Measurements from ENCODE around the gene CHRM2. TPM values are rescaled to one million over a fixed set of nuclear protein-coding genes. Genes with fewer than 3 reads are reported as not detected.

The CHRM2 gene
- total and polyA plus RNA-seq, 2 experiments from 2014 or later = 0.21 to 0.35 TPM

DNA sequence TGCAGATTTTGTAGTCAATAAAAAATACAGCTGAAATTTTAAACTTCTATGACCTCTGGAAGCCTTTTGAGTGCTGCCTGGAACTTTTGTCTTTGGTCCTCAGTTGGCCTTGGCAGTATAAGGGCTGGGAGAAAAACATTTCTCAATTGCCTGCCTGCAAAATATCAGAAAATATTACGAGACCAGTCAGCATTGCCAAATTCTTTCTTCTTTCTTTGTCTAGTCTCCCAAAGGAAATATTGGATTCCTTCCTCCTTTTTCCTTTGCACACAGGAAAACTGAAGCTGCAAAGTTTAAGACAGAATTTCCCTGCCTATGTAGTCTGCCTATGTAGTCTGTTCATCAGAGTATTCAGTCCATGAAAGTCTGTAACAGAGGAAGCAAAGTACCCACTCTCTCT, 95.9 kb downstream of the CHRM2 start:
- H3K79me2 ChIP-seq (replicated peaks; ENCODE audit: insufficient read depth) = no peaks in the 10 kb centered on the region
- H4K20me1 ChIP-seq (replicated peaks; ENCODE audit: insufficient read depth) = no peaks in the 10 kb centered on the region
- no peaks in the 10 kb centered on the region for H3K4me1 ChIP-seq (ENCODE audit: insufficient read depth)
- no peak overlapping the region for H3K4me3 ChIP-seq
- H3K36me3 ChIP-seq (ENCODE audit: insufficient read depth) = no peaks in the 10 kb centered on the region
- H3K36me3 Mint-ChIP-seq (ENCODE audit: low read depth) = no peaks in the 10 kb centered on the region
- DNase-seq (ENCODE audit: low spot score) = no peak
- H3K27ac Mint-ChIP-seq = no peak overlapping the region
- no peaks in the 10 kb centered on the region for H3K27me3 ChIP-seq (ENCODE audit: insufficient read depth)
- H3K27ac ChIP-seq (ENCODE audit: low read depth) = no peak overlapping the region
- H3F3A ChIP-seq (replicated peaks; ENCODE audit: low read depth) = no peaks in the 10 kb centered on the region
- no peaks in the 10 kb centered on the region for H3K9me3 Mint-ChIP-seq
- no peak for ATAC-seq
- no peaks in the 10 kb centered on the region for H3K27me3 Mint-ChIP-seq (ENCODE audit: insufficient read depth, low read depth, poor library complexity)
- no peak overlapping the region for H2AFZ ChIP-seq
- no peaks in the 10 kb centered on the region for H3K9me2 ChIP-seq (ENCODE audit: insufficient read depth)
- no peak overlapping the region for H3K4me2 ChIP-seq
- H3K4me1 Mint-ChIP-seq = no peaks in the 10 kb centered on the region
- H3K4me3 Mint-ChIP-seq = no peak overlapping the region
- TF ChIP-seq, protein P1, sequence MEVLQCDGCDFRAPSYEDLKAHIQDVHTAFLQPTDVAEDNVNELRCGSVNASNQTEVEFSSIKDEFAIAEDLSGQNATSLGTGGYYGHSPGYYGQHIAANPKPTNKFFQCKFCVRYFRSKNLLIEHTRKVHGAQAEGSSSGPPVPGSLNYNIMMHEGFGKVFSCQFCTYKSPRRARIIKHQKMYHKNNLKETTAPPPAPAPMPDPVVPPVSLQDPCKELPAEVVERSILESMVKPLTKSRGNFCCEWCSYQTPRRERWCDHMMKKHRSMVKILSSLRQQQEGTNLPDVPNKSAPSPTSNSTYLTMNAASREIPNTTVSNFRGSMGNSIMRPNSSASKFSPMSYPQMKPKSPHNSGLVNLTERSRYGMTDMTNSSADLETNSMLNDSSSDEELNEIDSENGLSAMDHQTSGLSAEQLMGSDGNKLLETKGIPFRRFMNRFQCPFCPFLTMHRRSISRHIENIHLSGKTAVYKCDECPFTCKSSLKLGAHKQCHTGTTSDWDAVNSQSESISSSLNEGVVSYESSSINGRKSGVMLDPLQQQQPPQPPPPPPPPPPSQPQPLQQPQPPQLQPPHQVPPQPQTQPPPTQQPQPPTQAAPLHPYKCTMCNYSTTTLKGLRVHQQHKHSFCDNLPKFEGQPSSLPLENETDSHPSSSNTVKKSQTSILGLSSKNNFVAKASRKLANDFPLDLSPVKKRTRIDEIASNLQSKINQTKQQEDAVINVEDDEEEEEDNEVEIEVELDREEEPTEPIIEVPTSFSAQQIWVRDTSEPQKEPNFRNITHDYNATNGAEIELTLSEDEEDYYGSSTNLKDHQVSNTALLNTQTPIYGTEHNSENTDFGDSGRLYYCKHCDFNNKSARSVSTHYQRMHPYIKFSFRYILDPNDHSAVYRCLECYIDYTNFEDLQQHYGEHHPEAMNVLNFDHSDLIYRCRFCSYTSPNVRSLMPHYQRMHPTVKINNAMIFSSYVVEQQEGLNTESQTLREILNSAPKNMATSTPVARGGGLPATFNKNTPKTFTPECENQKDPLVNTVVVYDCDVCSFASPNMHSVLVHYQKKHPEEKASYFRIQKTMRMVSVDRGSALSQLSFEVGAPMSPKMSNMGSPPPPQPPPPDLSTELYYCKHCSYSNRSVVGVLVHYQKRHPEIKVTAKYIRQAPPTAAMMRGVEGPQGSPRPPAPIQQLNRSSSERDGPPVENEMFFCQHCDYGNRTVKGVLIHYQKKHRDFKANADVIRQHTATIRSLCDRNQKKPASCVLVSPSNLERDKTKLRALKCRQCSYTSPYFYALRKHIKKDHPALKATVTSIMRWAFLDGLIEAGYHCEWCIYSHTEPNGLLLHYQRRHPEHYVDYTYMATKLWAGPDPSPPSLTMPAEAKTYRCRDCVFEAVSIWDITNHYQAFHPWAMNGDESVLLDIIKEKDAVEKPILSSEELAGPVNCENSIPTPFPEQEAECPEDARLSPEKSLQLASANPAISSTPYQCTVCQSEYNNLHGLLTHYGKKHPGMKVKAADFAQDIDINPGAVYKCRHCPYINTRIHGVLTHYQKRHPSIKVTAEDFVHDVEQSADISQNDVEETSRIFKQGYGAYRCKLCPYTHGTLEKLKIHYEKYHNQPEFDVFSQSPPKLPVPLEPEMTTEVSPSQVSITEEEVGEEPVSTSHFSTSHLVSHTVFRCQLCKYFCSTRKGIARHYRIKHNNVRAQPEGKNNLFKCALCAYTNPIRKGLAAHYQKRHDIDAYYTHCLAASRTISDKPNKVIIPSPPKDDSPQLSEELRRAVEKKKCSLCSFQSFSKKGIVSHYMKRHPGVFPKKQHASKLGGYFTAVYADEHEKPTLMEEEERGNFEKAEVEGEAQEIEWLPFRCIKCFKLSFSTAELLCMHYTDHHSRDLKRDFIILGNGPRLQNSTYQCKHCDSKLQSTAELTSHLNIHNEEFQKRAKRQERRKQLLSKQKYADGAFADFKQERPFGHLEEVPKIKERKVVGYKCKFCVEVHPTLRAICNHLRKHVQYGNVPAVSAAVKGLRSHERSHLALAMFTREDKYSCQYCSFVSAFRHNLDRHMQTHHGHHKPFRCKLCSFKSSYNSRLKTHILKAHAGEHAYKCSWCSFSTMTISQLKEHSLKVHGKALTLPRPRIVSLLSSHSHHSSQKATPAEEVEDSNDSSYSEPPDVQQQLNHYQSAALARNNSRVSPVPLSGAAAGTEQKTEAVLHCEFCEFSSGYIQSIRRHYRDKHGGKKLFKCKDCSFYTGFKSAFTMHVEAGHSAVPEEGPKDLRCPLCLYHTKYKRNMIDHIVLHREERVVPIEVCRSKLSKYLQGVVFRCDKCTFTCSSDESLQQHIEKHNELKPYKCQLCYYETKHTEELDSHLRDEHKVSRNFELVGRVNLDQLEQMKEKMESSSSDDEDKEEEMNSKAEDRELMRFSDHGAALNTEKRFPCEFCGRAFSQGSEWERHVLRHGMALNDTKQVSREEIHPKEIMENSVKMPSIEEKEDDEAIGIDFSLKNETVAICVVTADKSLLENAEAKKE (CRISPR knock-in tag; IDR thresholded peaks at IDR 0.05) = no peak
- TF ChIP-seq EZH2phosphoT487 (IDR thresholded peaks at IDR 0.05; ENCODE audit: unreplicated experiment) (no peak), NANOG (IDR thresholded peaks at IDR 0.05; ENCODE audit: borderline replicate concordance) (no peak)
- TF ChIP-seq, protein P2, sequence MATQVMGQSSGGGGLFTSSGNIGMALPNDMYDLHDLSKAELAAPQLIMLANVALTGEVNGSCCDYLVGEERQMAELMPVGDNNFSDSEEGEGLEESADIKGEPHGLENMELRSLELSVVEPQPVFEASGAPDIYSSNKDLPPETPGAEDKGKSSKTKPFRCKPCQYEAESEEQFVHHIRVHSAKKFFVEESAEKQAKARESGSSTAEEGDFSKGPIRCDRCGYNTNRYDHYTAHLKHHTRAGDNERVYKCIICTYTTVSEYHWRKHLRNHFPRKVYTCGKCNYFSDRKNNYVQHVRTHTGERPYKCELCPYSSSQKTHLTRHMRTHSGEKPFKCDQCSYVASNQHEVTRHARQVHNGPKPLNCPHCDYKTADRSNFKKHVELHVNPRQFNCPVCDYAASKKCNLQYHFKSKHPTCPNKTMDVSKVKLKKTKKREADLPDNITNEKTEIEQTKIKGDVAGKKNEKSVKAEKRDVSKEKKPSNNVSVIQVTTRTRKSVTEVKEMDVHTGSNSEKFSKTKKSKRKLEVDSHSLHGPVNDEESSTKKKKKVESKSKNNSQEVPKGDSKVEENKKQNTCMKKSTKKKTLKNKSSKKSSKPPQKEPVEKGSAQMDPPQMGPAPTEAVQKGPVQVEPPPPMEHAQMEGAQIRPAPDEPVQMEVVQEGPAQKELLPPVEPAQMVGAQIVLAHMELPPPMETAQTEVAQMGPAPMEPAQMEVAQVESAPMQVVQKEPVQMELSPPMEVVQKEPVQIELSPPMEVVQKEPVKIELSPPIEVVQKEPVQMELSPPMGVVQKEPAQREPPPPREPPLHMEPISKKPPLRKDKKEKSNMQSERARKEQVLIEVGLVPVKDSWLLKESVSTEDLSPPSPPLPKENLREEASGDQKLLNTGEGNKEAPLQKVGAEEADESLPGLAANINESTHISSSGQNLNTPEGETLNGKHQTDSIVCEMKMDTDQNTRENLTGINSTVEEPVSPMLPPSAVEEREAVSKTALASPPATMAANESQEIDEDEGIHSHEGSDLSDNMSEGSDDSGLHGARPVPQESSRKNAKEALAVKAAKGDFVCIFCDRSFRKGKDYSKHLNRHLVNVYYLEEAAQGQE (IDR thresholded peaks at IDR 0.05; ENCODE audit: unreplicated experiment) = no peak
